Medulla oblongata (tissue), 1 donor: ENCODE results near the gene CREG2.
"Not testable (repeated sequence)": the region's sequence is repeated elsewhere in the genome, so short reads cannot be mapped to it uniquely, and the experiment has no call there.

Experiments
- DNase-seq: peaks from one replicate; pipeline ENCODE4 v3.0.0-alpha.2; 2015; ENCODE audit errors: extremely low spot score

CREG2 gene

DNA sequence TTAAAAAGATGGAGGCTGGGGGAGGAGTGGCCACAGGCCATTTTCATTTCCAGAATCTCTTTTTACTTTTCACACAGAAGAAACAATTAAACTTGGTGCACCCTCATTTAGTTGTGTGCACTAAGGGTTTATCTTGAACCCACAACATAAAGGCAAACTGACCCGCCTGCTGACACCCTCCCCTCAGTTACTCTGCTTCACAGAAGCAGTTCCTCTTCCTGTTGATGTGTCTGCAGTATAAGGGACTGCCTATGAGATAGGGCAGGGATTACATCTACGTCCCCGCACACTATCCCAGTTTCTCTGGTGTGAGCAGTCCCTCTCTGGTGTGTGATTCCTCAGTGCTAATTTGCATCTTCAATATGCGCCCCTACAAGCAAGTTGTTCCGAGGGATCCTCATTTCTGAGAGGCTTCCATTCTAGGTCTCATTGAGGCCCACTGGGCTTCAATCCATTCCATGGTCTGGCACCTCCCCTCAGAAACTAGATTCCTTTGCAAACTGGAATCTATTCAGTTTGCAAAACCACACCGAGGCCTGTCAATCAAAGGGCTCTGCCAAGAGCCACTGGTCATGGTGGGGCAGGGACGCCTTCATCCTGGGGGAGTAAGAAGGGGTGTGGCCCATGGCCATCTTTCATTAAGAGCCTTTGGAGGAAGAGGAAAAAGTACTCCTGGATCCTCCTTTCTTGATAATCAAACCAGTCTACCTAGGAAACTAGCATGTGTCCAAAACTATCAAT, 12.3 kb downstream of the CREG2 start:
- DNase-seq: no peak

GRCh38 chr2:101372792-101373191, 14.5 kb downstream of the CREG2 start:
- no peak for DNase-seq

DNA sequence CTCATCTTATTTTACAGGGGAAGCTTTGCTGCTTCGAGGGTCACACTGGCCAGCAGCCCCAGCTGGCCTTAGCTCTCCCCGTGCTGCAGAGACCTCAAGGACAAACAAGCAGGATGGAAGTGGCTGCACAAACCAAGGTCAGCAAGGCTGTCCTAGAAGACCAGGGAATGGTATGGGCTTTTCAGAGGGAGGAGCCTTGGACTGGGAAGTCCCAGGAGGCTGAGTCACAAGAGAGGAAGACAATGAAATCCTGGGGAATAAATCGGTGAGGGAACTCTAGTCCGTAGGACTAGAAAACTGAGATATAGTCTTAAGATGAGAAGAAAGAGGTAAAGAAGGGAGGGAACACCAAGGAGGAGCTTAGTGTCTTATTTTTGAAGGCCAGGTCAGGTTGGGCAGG, 15.7 kb downstream of the CREG2 start:
- no peak for DNase-seq

- no peak for DNase-seq
Measured at GRCh38 chr2:101369100-101369499, 18.2 kb downstream of the CREG2 start.

DNA sequence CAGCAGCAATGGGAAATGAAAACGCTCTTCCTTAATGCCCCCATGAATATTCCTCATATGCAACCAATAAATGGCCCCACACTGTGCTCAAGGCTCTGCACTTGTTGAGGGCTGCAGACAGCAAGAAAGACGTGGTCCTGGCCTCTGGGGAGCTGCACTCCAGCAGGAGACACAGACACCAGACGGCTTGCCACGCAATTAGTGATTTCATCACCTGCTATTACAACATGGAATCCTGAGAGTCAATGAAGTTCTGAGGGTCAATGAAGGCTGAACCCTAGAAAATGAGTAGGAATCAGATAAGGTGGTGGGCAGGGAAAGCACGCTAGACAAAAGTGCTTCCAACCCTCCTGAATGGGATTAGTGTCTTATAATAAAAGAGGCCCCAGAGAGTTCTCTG, 18.9 kb downstream of the CREG2 start:
- no peak for DNase-seq

DNA sequence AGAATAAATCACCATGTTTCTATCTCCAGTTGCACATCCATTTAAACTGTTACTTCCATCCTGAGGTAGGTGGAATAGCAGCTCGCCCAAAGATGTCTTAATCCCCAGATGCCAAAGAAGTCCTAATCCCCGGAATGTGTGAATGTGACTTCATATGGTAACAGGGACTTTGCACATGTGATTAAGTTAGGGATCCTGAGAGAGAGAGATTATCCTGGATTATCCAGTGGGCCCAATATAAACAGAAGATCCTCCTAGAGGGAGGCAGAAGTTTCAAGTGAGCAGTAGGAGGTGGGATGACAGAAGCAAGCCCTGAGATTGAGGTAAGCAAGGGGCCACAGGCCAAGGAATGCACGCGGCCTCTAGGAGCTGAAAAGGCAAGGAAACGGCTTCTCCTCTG, 19.8 kb downstream of the CREG2 start:
- DNase-seq: no peak

- DNase-seq: no peak
Measured at GRCh38 chr2:101364878-101365277, 22.4 kb downstream of the CREG2 start.

DNA sequence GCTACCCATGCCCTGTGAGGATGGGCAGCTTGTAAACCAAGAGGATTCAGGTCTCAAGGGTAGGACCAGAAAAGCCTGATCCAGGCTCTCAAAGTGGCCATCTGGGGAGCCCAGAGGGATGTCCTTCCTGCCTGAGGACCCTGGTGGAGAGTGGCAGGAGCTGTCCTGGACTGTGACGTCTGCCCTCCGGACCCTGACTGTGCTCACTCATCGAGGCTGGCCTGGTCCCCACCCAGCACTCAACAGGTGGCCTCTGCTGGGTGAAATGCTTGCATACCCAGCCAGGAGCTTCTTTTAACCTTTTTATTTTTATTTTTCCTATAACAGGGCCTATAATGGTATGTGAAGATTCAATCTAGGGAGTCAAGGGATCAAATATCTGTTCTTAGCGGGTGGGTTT, 24.5 kb downstream of the CREG2 start:
- no peak for DNase-seq

- DNase-seq: no peak
Measured at GRCh38 chr2:101362316-101362715, 25.0 kb downstream of the CREG2 start.

- DNase-seq: no peak
Measured at GRCh38 chr2:101361522-101361921, 25.8 kb downstream of the CREG2 start.

DNA sequence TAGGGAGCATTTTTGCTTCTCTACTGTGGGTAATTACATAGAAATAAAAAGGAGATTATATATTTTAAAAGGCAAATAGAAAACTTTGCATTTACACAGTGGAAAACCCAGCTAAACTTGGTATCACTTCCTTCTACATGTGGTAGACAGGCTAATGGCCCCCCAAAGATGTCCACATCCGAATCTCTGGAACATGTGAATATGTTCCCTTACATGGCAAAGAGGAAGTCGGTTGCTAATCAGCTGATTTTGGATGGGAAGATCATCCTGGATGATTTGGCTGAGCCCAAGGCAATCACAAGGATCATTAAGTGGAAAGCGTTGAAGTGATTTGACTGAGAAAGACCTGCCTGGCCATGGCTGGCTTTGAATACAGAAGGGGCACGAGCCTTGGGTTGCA, 26.2 kb downstream of the CREG2 start:
- DNase-seq: no peak

- DNase-seq: no peak
Measured at GRCh38 chr2:101360232-101360631, 27.1 kb downstream of the CREG2 start.

GRCh38 chr2:101359410-101359954, 27.8 kb downstream of the CREG2 start:
- no peak for DNase-seq

DNA sequence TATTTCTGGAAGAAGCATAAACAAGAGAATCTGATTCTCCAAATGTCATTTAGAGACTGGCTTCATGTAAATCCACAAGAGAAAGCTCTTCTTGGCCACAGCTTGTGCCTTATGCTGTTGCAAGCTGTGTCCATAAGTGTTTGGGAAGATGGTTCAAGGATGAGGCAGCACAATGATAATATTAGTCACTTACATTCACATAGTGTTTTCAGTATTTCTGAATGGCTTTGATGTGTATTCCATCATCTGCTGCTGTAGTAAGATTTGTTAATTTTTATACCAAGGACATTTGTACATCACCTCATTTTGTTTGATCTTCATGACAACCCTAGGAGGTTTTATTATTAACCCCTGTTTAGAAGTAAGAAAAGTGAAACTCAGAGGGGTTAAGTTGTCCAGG, 29.9 kb downstream of the CREG2 start:
- no peak for DNase-seq

GRCh38 chr2:101356521-101356920, 30.8 kb downstream of the CREG2 start:
- DNase-seq: no peak

- DNase-seq: no peak
Measured at GRCh38 chr2:101356055-101356454, 31.2 kb downstream of the CREG2 start.

DNA sequence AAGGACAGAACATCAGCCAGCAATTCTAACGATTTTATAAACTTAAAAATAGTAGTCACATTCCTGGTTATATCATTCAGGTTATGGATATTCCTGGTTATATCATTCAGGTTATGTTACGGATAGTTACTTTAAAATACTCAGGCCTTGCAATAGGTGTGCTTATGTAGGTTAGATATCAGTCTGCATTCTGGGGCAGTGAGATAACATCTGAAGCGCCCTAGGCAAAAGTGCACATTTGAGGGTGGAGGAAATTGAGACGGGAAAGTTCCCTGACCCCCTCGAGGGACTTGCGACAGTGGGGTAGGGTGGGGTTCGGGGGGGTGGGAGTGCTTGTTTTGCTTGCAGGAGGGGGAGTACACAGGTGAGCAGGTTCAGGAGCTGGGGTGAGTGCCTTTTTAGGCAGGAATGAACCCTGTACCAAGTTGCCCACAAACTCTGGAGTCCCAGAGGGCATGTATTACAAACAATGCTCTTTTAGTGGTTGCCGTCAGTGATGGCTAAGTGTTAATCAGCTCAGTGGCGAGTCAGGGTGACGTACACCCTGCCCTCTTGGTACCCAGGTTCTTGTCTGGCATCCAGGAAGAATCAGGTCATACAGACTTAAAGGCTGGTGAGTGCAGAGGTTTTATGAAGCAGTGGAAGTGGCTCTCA, 31.8 kb downstream of the CREG2 start:
- no peak for DNase-seq

DNA sequence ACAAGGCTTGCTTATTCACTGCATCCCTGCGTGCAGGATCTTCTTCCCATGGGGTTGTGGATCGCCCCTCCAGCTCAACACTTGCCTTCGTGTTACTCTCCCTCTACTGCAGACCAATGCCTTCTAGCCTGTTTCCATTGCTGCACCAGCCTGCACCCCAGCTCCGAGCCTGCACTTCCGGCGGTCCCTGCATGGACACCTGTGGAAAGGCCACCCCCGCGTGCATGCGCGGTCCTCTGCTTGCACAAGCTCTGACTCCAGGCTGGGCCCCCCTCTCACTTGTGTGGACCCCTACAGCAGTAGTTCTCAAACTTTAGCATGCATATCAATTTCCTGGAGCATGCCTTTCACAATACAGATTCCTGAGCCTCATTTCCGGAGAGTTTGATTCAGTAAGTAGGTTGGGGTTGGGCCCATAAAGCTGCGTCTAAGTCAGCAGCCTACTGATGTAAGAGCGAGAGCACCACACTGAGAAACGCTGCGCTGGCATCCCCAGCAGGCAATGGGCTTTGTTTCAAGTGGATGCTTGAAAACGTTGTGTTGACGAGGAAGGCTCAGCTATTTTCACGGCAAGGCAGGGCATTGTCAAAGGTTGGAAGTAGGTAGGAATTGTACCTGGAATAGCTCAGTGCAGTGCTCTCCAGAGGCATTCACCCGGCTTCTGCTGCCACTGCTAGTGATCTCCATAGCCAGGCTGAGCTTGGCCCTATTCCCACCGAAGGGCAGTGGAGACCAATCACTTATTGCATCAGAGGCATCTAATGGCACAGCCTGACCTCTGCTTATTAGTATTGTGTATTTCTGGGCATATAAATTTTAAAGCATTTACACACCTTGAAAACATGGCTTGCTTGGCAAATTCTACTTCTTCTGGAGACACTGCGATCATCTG, 32.6 kb downstream of the CREG2 start:
- no peak for DNase-seq

DNA sequence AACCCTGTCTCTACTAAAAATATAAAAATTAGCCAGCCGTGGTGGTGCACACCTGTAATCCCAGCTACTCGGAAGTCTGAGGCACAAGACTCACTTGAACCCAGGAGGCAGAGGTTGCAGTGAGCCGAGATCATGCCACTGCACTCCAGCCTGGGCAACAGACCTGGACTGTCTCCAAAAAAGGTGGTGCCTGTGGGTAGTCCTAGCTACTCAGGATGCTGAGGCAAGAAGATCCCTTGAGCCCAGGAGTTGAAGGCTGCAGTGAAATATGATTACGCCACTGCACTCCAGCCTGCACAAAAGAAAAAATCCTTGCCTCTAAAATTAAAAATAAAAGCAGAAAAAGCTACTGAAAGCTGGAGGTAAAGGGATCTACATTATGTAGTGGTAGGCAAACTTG, 34.7 kb downstream of the CREG2 start:
- not testable (repeated sequence) for DNase-seq

DNA sequence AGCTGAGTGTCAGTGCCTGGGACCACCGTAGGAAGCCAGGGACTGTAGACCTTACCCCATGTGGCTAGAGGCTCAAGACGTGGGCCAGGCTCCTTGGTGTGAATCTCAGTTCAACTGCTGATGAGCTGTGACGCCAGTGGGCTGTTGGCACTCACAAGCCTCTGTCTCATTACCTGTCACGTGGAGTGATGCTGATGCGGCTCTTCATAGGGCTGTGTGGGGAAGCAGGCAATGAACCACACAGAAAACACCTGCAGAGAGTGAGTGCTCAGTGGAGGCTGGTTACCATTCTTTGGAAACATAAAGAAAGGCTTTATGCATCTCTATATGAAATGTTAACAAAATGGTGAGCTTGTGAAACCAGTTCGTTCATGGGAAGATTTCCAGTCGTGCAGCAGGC, 36.1 kb downstream of the CREG2 start:
- DNase-seq: no peak

GRCh38 chr2:101349893-101350662, 37.2 kb downstream of the CREG2 start:
- peak; percentile 66 for DNase-seq

DNA sequence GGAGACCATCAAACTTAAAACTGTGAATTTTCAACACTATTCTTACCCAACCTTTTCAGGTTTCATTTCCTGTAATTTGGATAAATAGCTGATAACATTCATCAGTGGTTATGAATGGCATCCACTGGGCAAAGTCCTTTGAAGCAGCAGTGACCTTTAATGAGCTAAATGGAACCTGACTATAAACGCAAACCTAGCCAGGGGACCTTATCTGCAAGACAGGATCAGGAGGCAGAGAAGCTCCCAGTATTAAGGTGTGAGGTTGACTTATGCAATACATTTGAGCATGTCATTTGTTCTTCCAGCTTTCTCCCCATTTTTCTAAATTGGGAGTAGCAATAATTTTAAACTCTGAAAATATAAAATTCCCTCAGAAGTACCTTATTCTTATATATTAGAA, 38.4 kb downstream of the CREG2 start:
- no peak for DNase-seq
